Lower leg skin (tissue), 4 donors: ENCODE measurements around the gene PLXDC2. TPM values are rescaled to one million over a fixed set of nuclear protein-coding genes. Genes with fewer than 3 reads are reported as not detected.

ENCODE experiments used
- DNase-seq, 2 donors: peaks; one replicate each; pipeline ENCODE4 v3.0.0-alpha.2; 2019; ENCODE audit warnings: low spot score in 2 of 2
- H3K4me3 ChIP-seq: fragments of 200-600 bp; sonication (generic); 2 replicates; pipeline ENCODE4 v1.5.1; 2017; ENCODE audit warnings: mild to moderate bottlenecking, low read depth; ENCODE audit not compliant: poor library complexity, severe bottlenecking
- POLR2A ChIP-seq, 2 donors: fragments of 450-650 bp; IDR thresholded peaks; one replicate each; pipeline ENCODE4 v1.6.1; 2016 to 2017; ENCODE audit warnings: antibody characterized with exemption in 2 of 2, mild to moderate bottlenecking in 1 of 2, moderate library complexity in 1 of 2
- WGBS, 2 donors: methylation state at CpG; one replicate each; pipeline ENCODE4 v1.1.5; 2018; 5-methylcytosine and 5-hydroxymethylcytosine counted together
- intact Hi-C: fragments of 100-400 bp; cut with DNase I; formaldehyde crosslinking; loops from one replicate; pipeline ENCODE4 v1.15.0; 2023; ENCODE audit warnings: low total_unique reads
- total RNA-seq, 4 donors: library from RNA; depleted of rRNA; stranded (reverse); fragments of >200 nt; gene quantifications; one replicate each; pipeline ENCODE4 v1.1.0, GENCODE V29; 2016
- TF ChIP-seq, protein P1 (sequence below), 3 donors: fragments of 450-650 bp; IDR thresholded peaks; one replicate each; pipeline ENCODE4 v1.5.1; 2016; ENCODE audit warnings: antibody characterized with exemption in 3 of 3, mild to moderate bottlenecking in 3 of 3, moderate library complexity in 2 of 3

PLXDC2 gene
- total RNA-seq, 4 donors from 2014 or later: 75.3 to 113 (median 95.3) TPM

- WGBS, 2 donors: 97 to 100% methylated on average over 2 of the region's 2 CpGs
- TF ChIP-seq, protein P1, sequence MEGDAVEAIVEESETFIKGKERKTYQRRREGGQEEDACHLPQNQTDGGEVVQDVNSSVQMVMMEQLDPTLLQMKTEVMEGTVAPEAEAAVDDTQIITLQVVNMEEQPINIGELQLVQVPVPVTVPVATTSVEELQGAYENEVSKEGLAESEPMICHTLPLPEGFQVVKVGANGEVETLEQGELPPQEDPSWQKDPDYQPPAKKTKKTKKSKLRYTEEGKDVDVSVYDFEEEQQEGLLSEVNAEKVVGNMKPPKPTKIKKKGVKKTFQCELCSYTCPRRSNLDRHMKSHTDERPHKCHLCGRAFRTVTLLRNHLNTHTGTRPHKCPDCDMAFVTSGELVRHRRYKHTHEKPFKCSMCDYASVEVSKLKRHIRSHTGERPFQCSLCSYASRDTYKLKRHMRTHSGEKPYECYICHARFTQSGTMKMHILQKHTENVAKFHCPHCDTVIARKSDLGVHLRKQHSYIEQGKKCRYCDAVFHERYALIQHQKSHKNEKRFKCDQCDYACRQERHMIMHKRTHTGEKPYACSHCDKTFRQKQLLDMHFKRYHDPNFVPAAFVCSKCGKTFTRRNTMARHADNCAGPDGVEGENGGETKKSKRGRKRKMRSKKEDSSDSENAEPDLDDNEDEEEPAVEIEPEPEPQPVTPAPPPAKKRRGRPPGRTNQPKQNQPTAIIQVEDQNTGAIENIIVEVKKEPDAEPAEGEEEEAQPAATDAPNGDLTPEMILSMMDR (IDR thresholded peaks at IDR 0.05): no peak
- no peak for TF ChIP-seq POLR2A (IDR thresholded peaks at IDR 0.05)
- intact Hi-C loops: no loop called here
- DNase-seq: no peak
- H3K4me3 ChIP-seq: no peak overlapping the region
Observed at GRCh38 chr10:20303453-20304152, 487.4 kb downstream of the PLXDC2 start.

GRCh38 chr10:20313665-20314064 is 497.4 kb downstream of the PLXDC2 start:
- TF ChIP-seq POLR2A (IDR thresholded peaks at IDR 0.05): no peak
- TF ChIP-seq, protein P1 (IDR thresholded peaks at IDR 0.05): no peak
- intact Hi-C loops: no loop called here
- DNase-seq: peak in 1 of 2 donors; percentile 25
- 35 to 41% methylated on average over 3 of the region's 3 CpGs for WGBS, 2 donors
- no peak overlapping the region for H3K4me3 ChIP-seq

GRCh38 chr10:20314431-20314830 is 498.2 kb downstream of the PLXDC2 start:
- no peak for TF ChIP-seq POLR2A (IDR thresholded peaks at IDR 0.05)
- TF ChIP-seq, protein P1 (IDR thresholded peaks at IDR 0.05): no peak
- DNase-seq: no peak
- no peak overlapping the region for H3K4me3 ChIP-seq
- intact Hi-C loops: no loop called here
- 77 to 84% methylated on average over 3 of the region's 3 CpGs for WGBS, 2 donors

DNA sequence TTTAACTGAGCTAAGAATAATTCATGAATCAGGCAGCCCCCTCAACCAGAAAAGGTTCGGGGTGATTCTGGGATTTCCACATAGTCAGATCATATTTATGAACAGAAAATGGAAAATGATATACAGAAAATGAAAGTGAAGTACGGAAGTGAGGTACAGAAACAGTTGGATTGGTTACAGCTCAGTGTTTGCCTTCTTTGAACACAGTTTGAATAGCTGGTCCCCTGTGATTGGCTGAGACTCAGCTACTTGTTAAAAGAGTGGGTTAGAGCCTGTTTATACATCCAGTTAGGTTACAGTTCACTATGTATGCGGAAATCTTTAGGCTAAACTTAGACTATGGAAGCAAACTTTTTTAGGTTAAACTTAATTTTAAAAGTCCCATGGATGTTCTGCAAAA is 511.7 kb downstream of the PLXDC2 start:
- intact Hi-C loops: no loop called here
- no peak for DNase-seq
- WGBS, 2 donors: 87 to 91% methylated on average over 3 of the region's 3 CpGs
- TF ChIP-seq POLR2A (IDR thresholded peaks at IDR 0.05): no peak
- TF ChIP-seq, protein P1 (IDR thresholded peaks at IDR 0.05): no peak
- H3K4me3 ChIP-seq: no peak overlapping the region

- WGBS, 2 donors: 100% methylated on average over 1 of the region's 1 CpG
- no peak for DNase-seq
- intact Hi-C loops: no loop called here
- no peak overlapping the region for H3K4me3 ChIP-seq
- TF ChIP-seq POLR2A (IDR thresholded peaks at IDR 0.05): no peak
- TF ChIP-seq, protein P1 (IDR thresholded peaks at IDR 0.05): no peak
Observed at GRCh38 chr10:20330246-20330645, 514.0 kb downstream of the PLXDC2 start.

DNA sequence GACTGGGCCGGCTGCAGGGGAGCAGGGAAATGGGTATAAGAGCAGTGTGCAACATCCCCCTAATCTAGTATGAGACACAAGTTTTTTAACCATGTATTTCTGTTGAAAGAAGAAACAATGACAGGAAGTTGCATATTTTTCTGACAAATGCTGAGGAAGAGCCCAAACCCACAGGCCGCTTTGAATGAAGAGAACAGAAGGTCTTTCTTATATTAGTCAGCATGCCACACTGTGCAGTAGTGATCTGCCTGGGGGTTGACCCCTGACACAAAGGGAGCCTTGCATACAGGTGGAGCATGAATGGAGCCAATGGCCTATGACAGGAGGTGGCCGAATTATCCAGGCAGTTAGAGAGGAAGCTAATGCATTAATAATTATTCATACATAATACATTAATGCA is 518.3 kb downstream of the PLXDC2 start:
- DNase-seq: no peak
- intact Hi-C loops: no loop called here
- WGBS, 2 donors: 88 to 92% methylated on average over 3 of the region's 3 CpGs
- TF ChIP-seq, protein P1 (IDR thresholded peaks at IDR 0.05): no peak
- TF ChIP-seq POLR2A (IDR thresholded peaks at IDR 0.05): no peak
- no peak overlapping the region for H3K4me3 ChIP-seq
